GM18861 (cell line): ENCODE results near the gene ACSL5.
"Not testable (repeated sequence)": the region's sequence is repeated elsewhere in the genome, so short reads cannot be mapped to it uniquely, and the experiment has no call there.

ENCODE experiments used
- ATAC-seq: cut with Tn5 transposase; IDR thresholded peaks from one replicate; pipeline ENCODE4 v1.9.1; 2021; ENCODE audit not compliant: unreplicated experiment

The ACSL5 gene

GRCh38 chr10:112406806-112407205 lies 32.9 kb downstream of the ACSL5 start:
- ATAC-seq = not testable (repeated sequence)

- no peak for ATAC-seq
Measured at GRCh38 chr10:112407696-112408095, 33.8 kb downstream of the ACSL5 start.

GRCh38 chr10:112409299-112409698 lies 35.4 kb downstream of the ACSL5 start:
- ATAC-seq = no peak

- ATAC-seq = no peak
Measured at GRCh38 chr10:112409755-112410154, 35.8 kb downstream of the ACSL5 start.

GRCh38 chr10:112412696-112413095 lies 38.8 kb downstream of the ACSL5 start:
- no peak for ATAC-seq

- no peak for ATAC-seq
Measured at GRCh38 chr10:112421731-112422130, 47.8 kb downstream of the ACSL5 start.

GRCh38 chr10:112424651-112425050 lies 50.7 kb downstream of the ACSL5 start:
- no peak for ATAC-seq

- no peak for ATAC-seq
Measured at GRCh38 chr10:112426111-112426510, 52.2 kb downstream of the ACSL5 start.

GRCh38 chr10:112429147-112429546 lies 55.2 kb downstream of the ACSL5 start:
- ATAC-seq = no peak

GRCh38 chr10:112429654-112430230 lies 55.8 kb downstream of the ACSL5 start:
- no peak for ATAC-seq

- ATAC-seq = no peak
Measured at GRCh38 chr10:112433136-112433535, 59.2 kb downstream of the ACSL5 start.

GRCh38 chr10:112434988-112435619 lies 61.2 kb downstream of the ACSL5 start:
- ATAC-seq = no peak

- ATAC-seq = no peak
Measured at GRCh38 chr10:112438356-112438755, 64.4 kb downstream of the ACSL5 start.

GRCh38 chr10:112441520-112441919 lies 67.6 kb downstream of the ACSL5 start:
- ATAC-seq = no peak

GRCh38 chr10:112442063-112442462 lies 68.1 kb downstream of the ACSL5 start:
- ATAC-seq = no peak

GRCh38 chr10:112446055-112446854 lies 72.3 kb downstream of the ACSL5 start:
- ATAC-seq = no peak

- ATAC-seq = peak; percentile 86
Measured at GRCh38 chr10:112446855-112447619, 73.1 kb downstream of the ACSL5 start, which contains the start of the genes VTI1A and ZDHHC6. TSS of gene VTI1A (plus strand) at chr10:112447215. CDS start at chr10:112447374, 159 bp downstream. TSS of gene ZDHHC6 (minus strand) at chr10:112446914. CDS start at chr10:112445436, 1,478 bp downstream.

GRCh38 chr10:112447620-112447928 lies 73.7 kb downstream of the ACSL5 start:
- ATAC-seq = no peak

GRCh38 chr10:112448888-112449287 lies 75.0 kb downstream of the ACSL5 start:
- ATAC-seq = no peak

GRCh38 chr10:112454910-112455779 lies 81.2 kb downstream of the ACSL5 start:
- no peak for ATAC-seq
